Globus pallidus (tissue), 1 donor: Measurements from ENCODE around the gene CDS2.

Experiments
- DNase-seq: peaks from one replicate; pipeline ENCODE4 v3.0.0-alpha.2; 2015; ENCODE audit warnings: low spot score

Gene CDS2

GRCh38 chr20:5119435-5120184 lies 7.2 kb upstream of the CDS2 start, which contains the start of gene PCNA:
PCNA (minus strand) TSS chr20:5119958; CDS start chr20:5119798, 160 bp downstream.
- peak; percentile 98 for DNase-seq

GRCh38 chr20:5120185-5120476 lies 6.7 kb upstream of the CDS2 start:
- DNase-seq = no peak

GRCh38 chr20:5122873-5123260 lies 3.9 kb upstream of the CDS2 start:
- no peak for DNase-seq

GRCh38 chr20:5127204-5127858 lies 523 bp downstream of the CDS2 start:
- DNase-seq = peak; percentile 60

GRCh38 chr20:5127859-5128424 lies 1.1 kb downstream of the CDS2 start:
- peak; percentile 24 for DNase-seq

GRCh38 chr20:5128886-5129285 lies 2.1 kb downstream of the CDS2 start:
- no peak for DNase-seq

- no peak for DNase-seq
These were observed 4.7 kb downstream of the CDS2 start for GRCh38 chr20:5131502-5131901.

- no peak for DNase-seq
These were observed 7.2 kb downstream of the CDS2 start for GRCh38 chr20:5133998-5134397.

- peak; percentile 82 for DNase-seq
These were observed 8.7 kb downstream of the CDS2 start for GRCh38 chr20:5135363-5136012.

- no peak for DNase-seq
These were observed 9.3 kb downstream of the CDS2 start for GRCh38 chr20:5136096-5136495.

GRCh38 chr20:5140195-5140594 lies 13.4 kb downstream of the CDS2 start:
- DNase-seq = no peak

- DNase-seq = peak; percentile 90
These were observed 14.8 kb downstream of the CDS2 start for GRCh38 chr20:5141615-5142014.

GRCh38 chr20:5143851-5144250 lies 17.0 kb downstream of the CDS2 start:
- DNase-seq = no peak

GRCh38 chr20:5145365-5146098 lies 18.7 kb downstream of the CDS2 start:
- no peak for DNase-seq

GRCh38 chr20:5146099-5146668 lies 19.4 kb downstream of the CDS2 start:
- DNase-seq = no peak

GRCh38 chr20:5146871-5147592 lies 20.2 kb downstream of the CDS2 start:
- DNase-seq = no peak

- no peak for DNase-seq
These were observed 21.8 kb downstream of the CDS2 start for GRCh38 chr20:5148581-5148980.

GRCh38 chr20:5149892-5150225 lies 23.1 kb downstream of the CDS2 start:
- DNase-seq = no peak

GRCh38 chr20:5150226-5151076 lies 23.6 kb downstream of the CDS2 start:
- no peak for DNase-seq

GRCh38 chr20:5153152-5153467 lies 26.3 kb downstream of the CDS2 start:
- DNase-seq = no peak
